ENCODE measurements around the gene BCL11A. TPM values are rescaled to one million over a fixed set of nuclear protein-coding genes. Genes with fewer than 3 reads are reported as not detected.

BCL11A gene
- total RNA-seq, 1 donor from 2014 or later: 142 TPM

GRCh38 chr2:60519231-60519863 is 34.1 kb downstream of the BCL11A start:
- H3K36me3 Mint-ChIP-seq: peaks cover 6% of the 10 kb centered on the region
- no peaks in the 10 kb centered on the region for H3K9me3 Mint-ChIP-seq
- TF ChIP-seq CTCF (IDR thresholded peaks at IDR 0.05; ENCODE audit: unreplicated experiment): no peak
- H3K4me3 Mint-ChIP-seq: no peak overlapping the region
- no peak for DNase-seq (ENCODE audit: low spot score in 2 of 2, unreplicated experiment in 2 of 2)
- no peaks in the 10 kb centered on the region for H3K27me3 Mint-ChIP-seq (ENCODE audit: low read depth)
- peak overlapping the region; percentile 77 for H3K27ac Mint-ChIP-seq
- peaks cover 74% of the 10 kb centered on the region for H3K4me1 Mint-ChIP-seq

- Mint-ChIP-seq H3K27ac (peak overlapping the region; percentile 79), H3K4me1 (peaks cover 69% of the 10 kb centered on the region), H3K4me3 (no peak overlapping the region), H3K9me3 (no peaks in the 10 kb centered on the region), H3K27me3 (ENCODE audit: low read depth) (no peaks in the 10 kb centered on the region), H3K36me3 (peaks cover 6% of the 10 kb centered on the region)
- no peak for TF ChIP-seq CTCF (IDR thresholded peaks at IDR 0.05; ENCODE audit: unreplicated experiment)
- no peak for DNase-seq (ENCODE audit: low spot score in 2 of 2, unreplicated experiment in 2 of 2)
Measured at GRCh38 chr2:60518567-60518966, 34.9 kb downstream of the BCL11A start.

DNA sequence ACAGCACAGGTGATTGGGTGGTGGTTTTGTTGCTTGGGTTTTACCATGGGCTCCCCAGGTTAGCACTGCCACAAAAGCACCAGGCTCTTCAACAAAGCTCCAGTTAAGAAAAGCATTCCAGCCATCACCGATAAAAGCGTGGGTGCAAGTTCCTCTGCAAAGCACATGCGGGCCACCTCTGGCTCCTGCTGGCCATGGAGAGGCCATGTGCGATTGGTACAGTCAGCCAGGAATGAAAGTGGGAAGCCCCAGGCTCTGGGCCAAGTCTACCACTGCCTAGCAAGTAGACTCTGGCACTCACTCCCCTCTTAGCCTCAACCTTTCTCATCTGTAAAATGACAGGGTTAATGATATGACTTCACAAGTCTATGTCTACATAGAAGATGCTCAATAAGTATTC is 36.0 kb downstream of the BCL11A start:
- no peaks in the 10 kb centered on the region for H3K27me3 Mint-ChIP-seq (ENCODE audit: low read depth)
- TF ChIP-seq CTCF (IDR thresholded peaks at IDR 0.05; ENCODE audit: unreplicated experiment): no peak
- H3K9me3 Mint-ChIP-seq: no peaks in the 10 kb centered on the region
- peaks cover 9% of the 10 kb centered on the region for H3K36me3 Mint-ChIP-seq
- peak overlapping the region; percentile 96 for H3K27ac Mint-ChIP-seq
- no peak for DNase-seq (ENCODE audit: low spot score in 2 of 2, unreplicated experiment in 2 of 2)
- H3K4me3 Mint-ChIP-seq: no peak overlapping the region
- H3K4me1 Mint-ChIP-seq: peaks cover 68% of the 10 kb centered on the region

DNA sequence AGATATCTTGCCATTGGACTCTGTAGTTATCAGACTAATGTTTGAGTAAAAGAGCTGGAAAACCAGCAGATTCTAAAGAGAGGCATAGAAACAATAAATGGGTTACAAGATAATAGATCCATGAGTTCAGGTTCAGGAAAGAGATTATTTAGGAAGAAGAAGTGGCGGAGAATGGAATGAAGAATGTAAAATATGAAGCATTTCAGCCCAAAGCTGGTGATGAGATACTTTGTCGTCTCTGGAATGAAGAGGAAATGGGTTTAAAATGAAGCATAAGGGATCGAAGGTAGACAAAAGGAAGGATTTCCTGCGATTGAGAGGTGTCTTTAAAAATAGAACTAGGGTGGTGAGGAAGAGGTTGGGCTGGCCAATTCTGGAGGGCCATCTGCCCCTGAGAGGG is 36.6 kb downstream of the BCL11A start:
- Mint-ChIP-seq H3K9me3 (no peaks in the 10 kb centered on the region), H3K4me1 (peaks cover 69% of the 10 kb centered on the region), H3K27ac (peak overlapping the region; percentile 96), H3K27me3 (ENCODE audit: low read depth) (no peaks in the 10 kb centered on the region), H3K4me3 (peak overlapping the region; percentile 28), H3K36me3 (peaks cover 9% of the 10 kb centered on the region)
- no peak for TF ChIP-seq CTCF (IDR thresholded peaks at IDR 0.05; ENCODE audit: unreplicated experiment)
- DNase-seq (ENCODE audit: low spot score in 2 of 2, unreplicated experiment in 2 of 2): no peak

DNA sequence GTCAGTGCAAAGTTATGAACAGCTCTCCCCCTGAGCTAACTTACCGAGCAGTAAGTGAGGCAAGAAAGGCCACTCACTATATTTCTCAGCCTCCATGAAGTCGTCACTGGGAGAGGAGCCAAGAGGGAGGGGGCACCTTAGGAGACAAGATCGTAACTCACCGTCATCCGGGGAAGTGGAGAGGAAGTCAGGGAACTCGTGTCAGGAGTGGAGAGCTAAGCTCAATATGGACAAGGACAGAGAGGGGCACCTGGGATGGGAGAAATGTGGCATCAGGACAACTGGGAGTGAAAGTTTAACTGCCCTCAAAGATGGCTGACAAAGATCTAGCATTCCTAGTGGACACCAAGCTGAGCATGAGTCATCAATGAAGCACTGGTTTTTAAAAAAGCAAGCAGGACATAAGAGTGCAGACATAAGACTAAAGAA is 37.1 kb downstream of the BCL11A start:
- Mint-ChIP-seq H3K9me3 (no peaks in the 10 kb centered on the region), H3K36me3 (peaks cover 9% of the 10 kb centered on the region), H3K4me1 (peaks cover 69% of the 10 kb centered on the region), H3K27ac (peak overlapping the region; percentile 96), H3K4me3 (peak overlapping the region; percentile 28), H3K27me3 (ENCODE audit: low read depth) (no peaks in the 10 kb centered on the region)
- no peak for TF ChIP-seq CTCF (IDR thresholded peaks at IDR 0.05; ENCODE audit: unreplicated experiment)
- peak in 1 of 2 experiments; percentile 64 for DNase-seq (ENCODE audit: low spot score in 2 of 2, unreplicated experiment in 2 of 2)
